ENCODE results near the gene BCL6. TPM values are rescaled to one million over a fixed set of nuclear protein-coding genes. Genes with fewer than 3 reads are reported as not detected.

BCL6 gene
- polyA plus RNA-seq, 1 donor (not counting 4 experiments of a cell fraction or from before 2014, with no cell fraction given): 7.7 TPM

- no peak overlapping the region for H3K4me2 ChIP-seq (ENCODE audit: control insufficient read depth, extremely low read depth, insufficient read depth, low read depth, low read length)
- FAIRE-seq (no peak), DNase-seq (ENCODE audit: low read depth, low spot score) (no peak)
- no peaks in the 10 kb centered on the region for H4K20me1 ChIP-seq (ENCODE audit: control insufficient read depth, extremely low read depth, insufficient read depth, low read length)
- H3K9ac ChIP-seq (ENCODE audit: control insufficient read depth, extremely low read depth, insufficient read depth, low read length): no peak overlapping the region
- no peaks in the 10 kb centered on the region for H3K9me3 ChIP-seq (ENCODE audit: control insufficient read depth, low read depth, low read length)
- no peaks in the 10 kb centered on the region for H3K9me1 ChIP-seq (ENCODE audit: control insufficient read depth, extremely low read depth, insufficient read depth, low read length)
- dilution Hi-C loops (cut with MboI; ENCODE audit: extremely low pct_ligation_motif_present, low sequenced_read_pairs): no loop called here
- H3K36me3 ChIP-seq (ENCODE audit: control insufficient read depth in 2 of 2, extremely low read depth in 1 of 2, insufficient read depth in 2 of 2, low read length in 2 of 2): no peaks in the 10 kb centered on the region
- H2AFZ ChIP-seq (ENCODE audit: control insufficient read depth, low read length): no peak overlapping the region
- no peaks in the 10 kb centered on the region for H3K27me3 ChIP-seq (ENCODE audit: control insufficient read depth, extremely low read depth, insufficient read depth, low read length)
- TF ChIP-seq EZH2 (IDR thresholded peaks at IDR 0.05; ENCODE audit: low read length) (no peak), CTCF (optimal IDR thresholded peaks at IDR 0.05 in 1 of 3, IDR thresholded peaks at IDR 0.05 in 1 of 3, conservative IDR thresholded peaks at IDR 0.05 in 1 of 3; ENCODE audit: extremely low read depth in 1 of 3, insufficient read depth in 2 of 3, low read length in 3 of 3) (no peak)
- no peaks in the 10 kb centered on the region for H3K79me2 ChIP-seq (ENCODE audit: control insufficient read depth, insufficient read depth, low read length)
- no peak overlapping the region for H3K4me3 ChIP-seq (ENCODE audit: control insufficient read depth in 2 of 3, extremely low read depth in 1 of 3, insufficient read depth in 2 of 3, low read depth in 1 of 3, low read length in 3 of 3)
- H3K4me1 ChIP-seq (ENCODE audit: control insufficient read depth, extremely low read depth, insufficient read depth, low read length): no peaks in the 10 kb centered on the region
- H3K27ac ChIP-seq (ENCODE audit: control insufficient read depth, insufficient read depth, low read length): no peak overlapping the region
Measured at GRCh38 chr3:187789872-187790271, 44.6 kb upstream of the BCL6 start.

DNA sequence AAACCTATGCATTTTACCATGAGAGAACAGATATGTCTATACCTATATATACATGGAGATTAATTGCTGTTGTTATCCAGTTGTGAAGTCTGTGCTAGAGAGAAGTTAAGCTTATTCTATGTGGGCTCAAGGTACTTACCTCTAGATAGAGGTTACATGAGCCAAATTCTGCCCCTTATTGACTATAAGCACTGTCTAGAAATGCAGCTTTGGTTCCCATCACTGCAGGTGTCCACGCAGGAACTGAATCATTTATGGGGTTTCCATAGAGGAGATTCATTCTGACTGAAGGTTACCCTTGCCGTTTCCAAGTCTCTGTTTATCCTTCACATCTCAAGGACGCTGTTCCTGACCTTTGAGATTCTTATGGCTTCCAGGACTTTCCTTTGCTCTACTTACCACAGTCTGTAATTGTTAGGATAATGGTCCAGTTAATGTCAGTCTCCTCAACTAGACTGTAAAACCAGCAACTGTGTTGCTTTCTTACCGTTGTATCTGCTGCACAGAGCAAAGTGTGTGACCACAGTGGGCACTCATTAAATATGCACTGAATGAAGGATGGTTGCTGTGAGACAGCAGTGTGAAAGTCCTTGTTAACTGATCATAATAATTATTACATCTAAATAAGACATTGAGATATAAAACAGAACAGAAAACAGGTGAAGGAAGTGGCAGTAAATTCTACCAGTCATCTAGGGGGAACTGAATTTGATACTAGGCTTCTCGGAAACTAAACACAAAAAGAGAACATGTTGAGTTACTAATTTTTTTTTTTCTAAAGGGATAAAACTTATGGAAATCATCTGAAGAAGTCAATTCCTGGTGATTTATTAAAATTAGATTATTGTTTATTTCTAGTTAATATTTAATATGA lies 44.0 kb upstream of the BCL6 start:
- FAIRE-seq (no peak), DNase-seq (ENCODE audit: low read depth, low spot score) (no peak)
- H3K27ac ChIP-seq (ENCODE audit: control insufficient read depth, insufficient read depth, low read length): no peak overlapping the region
- dilution Hi-C loops (cut with MboI; ENCODE audit: extremely low pct_ligation_motif_present, low sequenced_read_pairs): no loop called here
- no peaks in the 10 kb centered on the region for H3K79me2 ChIP-seq (ENCODE audit: control insufficient read depth, insufficient read depth, low read length)
- TF ChIP-seq CTCF (optimal IDR thresholded peaks at IDR 0.05 in 1 of 3, IDR thresholded peaks at IDR 0.05 in 1 of 3, conservative IDR thresholded peaks at IDR 0.05 in 1 of 3; ENCODE audit: extremely low read depth in 1 of 3, insufficient read depth in 2 of 3, low read length in 3 of 3): no peak
- no peak for TF ChIP-seq EZH2 (IDR thresholded peaks at IDR 0.05; ENCODE audit: low read length)
- H3K9me3 ChIP-seq (ENCODE audit: control insufficient read depth, low read depth, low read length): no peaks in the 10 kb centered on the region
- no peaks in the 10 kb centered on the region for H3K4me1 ChIP-seq (ENCODE audit: control insufficient read depth, extremely low read depth, insufficient read depth, low read length)
- H2AFZ ChIP-seq (ENCODE audit: control insufficient read depth, low read length): no peak overlapping the region
- no peaks in the 10 kb centered on the region for H3K36me3 ChIP-seq (ENCODE audit: control insufficient read depth in 2 of 2, extremely low read depth in 1 of 2, insufficient read depth in 2 of 2, low read length in 2 of 2)
- H3K9me1 ChIP-seq (ENCODE audit: control insufficient read depth, extremely low read depth, insufficient read depth, low read length): no peaks in the 10 kb centered on the region
- H3K4me2 ChIP-seq (ENCODE audit: control insufficient read depth, extremely low read depth, insufficient read depth, low read depth, low read length): no peak overlapping the region
- H3K4me3 ChIP-seq (ENCODE audit: control insufficient read depth in 2 of 3, extremely low read depth in 1 of 3, insufficient read depth in 2 of 3, low read depth in 1 of 3, low read length in 3 of 3): no peak overlapping the region
- H3K9ac ChIP-seq (ENCODE audit: control insufficient read depth, extremely low read depth, insufficient read depth, low read length): no peak overlapping the region
- no peaks in the 10 kb centered on the region for H4K20me1 ChIP-seq (ENCODE audit: control insufficient read depth, extremely low read depth, insufficient read depth, low read length)
- no peaks in the 10 kb centered on the region for H3K27me3 ChIP-seq (ENCODE audit: control insufficient read depth, extremely low read depth, insufficient read depth, low read length)
